Activated T-cell treated with anti-CD3 and anti-CD28 coated beads, Interleukin-2, amount 50 U/mL, for 72 hours (primary cell): ENCODE results near the gene EHD4. TPM values are rescaled to one million over a fixed set of nuclear protein-coding genes. Genes with fewer than 3 reads are reported as not detected.
A peak's percentile ranks its signal among the peaks of the same experiment; 100 is the strongest.

Experiments
- ATAC-seq, 2 donors: fragments of 150-1000 bp; cut with Tn5 transposase; replicated peaks in 1 of 2; 2 replicates each; pipeline ENCODE4 v1.10.0; 2021; ENCODE audit warnings: moderate library complexity in 2 of 2, mild to moderate bottlenecking in 1 of 2
- DNase-seq, 2 donors: peaks; one replicate each; pipeline ENCODE4 v3.0.0; 2021 to 2022; ENCODE audit warnings: mixed read lengths in 1 of 2
- H3K27ac Mint-ChIP-seq: one replicate; pipeline ENCODE4 v1.8.0; 2022; ENCODE audit warnings: mild to moderate bottlenecking, moderate library complexity, mixed read lengths
- H3K27me3 Mint-ChIP-seq: one replicate; pipeline ENCODE4 v1.8.0; 2022; ENCODE audit warnings: low read depth, mixed read lengths
- H3K36me3 Mint-ChIP-seq, 2 donors: one replicate each; pipeline ENCODE4 v1.8.0; 2022; ENCODE audit warnings: mixed read lengths in 2 of 2, mild to moderate bottlenecking in 1 of 2; ENCODE audit not compliant: insufficient read depth in 2 of 2
- H3K4me1 Mint-ChIP-seq: one replicate; pipeline ENCODE4 v1.8.0; 2022; ENCODE audit warnings: low read depth, mixed read lengths
- H3K4me3 Mint-ChIP-seq, 2 donors: one replicate each; pipeline ENCODE4 v1.8.0; 2022; ENCODE audit warnings: mild to moderate bottlenecking in 2 of 2, mixed read lengths in 2 of 2, moderate library complexity in 2 of 2
- H3K9me3 Mint-ChIP-seq, 2 donors: one replicate each; pipeline ENCODE4 v1.8.0; 2022; ENCODE audit warnings: mixed read lengths in 2 of 2
- total RNA-seq, 2 donors: library from RNA; stranded (reverse); gene quantifications; one replicate each; pipeline ENCODE4 v1.2.3, GENCODE V29; 2022

The EHD4 gene
- total RNA-seq, 2 donors from 2014 or later, result 22.6 to 32.7 TPM

GRCh38 chr15:41882689-41883483 is 89.5 kb downstream of the EHD4 start:
- Mint-ChIP-seq H3K4me1 (peaks cover 4% of the 10 kb centered on the region), H3K9me3 (no peaks in the 10 kb centered on the region), H3K4me3 (no peak overlapping the region), H3K36me3 (no peaks in the 10 kb centered on the region), H3K27me3 (peaks cover 13% of the 10 kb centered on the region), H3K27ac (no peak overlapping the region)
- ATAC-seq, result no peak
- DNase-seq, result no peak

DNA sequence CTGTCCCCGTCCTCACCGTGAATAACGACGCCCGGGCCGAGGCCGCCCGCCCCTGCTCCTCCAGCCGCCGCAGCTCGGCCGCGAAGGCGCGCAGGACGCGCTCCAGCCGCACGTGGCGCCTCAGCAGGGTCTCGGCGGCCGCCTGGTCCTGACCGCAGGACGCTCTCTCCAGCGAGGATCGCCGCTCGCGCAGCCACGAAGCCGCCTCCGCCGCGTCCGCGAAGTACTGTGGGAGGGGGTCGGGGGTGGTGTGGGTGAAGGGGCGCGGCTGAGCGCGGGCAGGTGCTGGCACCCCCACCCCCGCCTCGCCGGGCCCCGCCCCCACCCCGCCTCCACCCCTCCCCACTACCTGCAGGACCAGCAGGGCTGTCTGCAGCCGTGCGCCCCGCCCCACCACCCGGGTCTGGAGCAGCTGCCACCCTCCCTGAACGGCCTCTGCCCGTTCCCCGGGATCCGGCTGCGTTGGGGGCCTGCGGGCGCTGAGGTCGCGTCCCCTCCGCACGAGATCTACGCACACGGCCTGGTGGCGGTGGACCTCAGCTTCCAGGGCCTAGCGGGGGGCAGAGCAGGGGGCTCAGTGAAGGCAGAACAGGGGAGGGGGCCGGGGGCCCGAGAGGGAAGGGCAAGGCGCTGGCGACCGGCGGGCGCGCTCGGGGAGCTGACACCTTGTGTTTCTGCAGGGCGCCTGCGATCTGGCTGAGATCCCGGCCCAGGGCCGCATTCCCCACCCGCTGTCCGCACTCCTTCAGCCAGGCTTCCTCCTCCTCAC is 90.3 kb downstream of the EHD4 start:
- no peak overlapping the region for H3K27ac Mint-ChIP-seq
- H3K27me3 Mint-ChIP-seq, result peaks cover 13% of the 10 kb centered on the region
- H3K9me3 Mint-ChIP-seq, result no peaks in the 10 kb centered on the region
- H3K4me3 Mint-ChIP-seq, result no peak overlapping the region
- no peak for DNase-seq
- H3K36me3 Mint-ChIP-seq, result no peaks in the 10 kb centered on the region
- peaks cover 4% of the 10 kb centered on the region for H3K4me1 Mint-ChIP-seq
- ATAC-seq, result peak; percentile 30 to 32

GRCh38 chr15:41881550-41881919 is 90.8 kb downstream of the EHD4 start:
- no peak for DNase-seq
- peaks cover 4% of the 10 kb centered on the region for H3K4me1 Mint-ChIP-seq
- ATAC-seq, result no peak
- peaks cover 13% of the 10 kb centered on the region for H3K27me3 Mint-ChIP-seq
- H3K36me3 Mint-ChIP-seq, result no peaks in the 10 kb centered on the region
- H3K4me3 Mint-ChIP-seq, result peak overlapping the region in 1 of 2 donors; percentile 49
- H3K9me3 Mint-ChIP-seq, result no peaks in the 10 kb centered on the region
- no peak overlapping the region for H3K27ac Mint-ChIP-seq

GRCh38 chr15:41881086-41881485 is 91.3 kb downstream of the EHD4 start:
- ATAC-seq (no peak), DNase-seq (no peak)
- Mint-ChIP-seq H3K4me1 (peaks cover 4% of the 10 kb centered on the region), H3K27me3 (peaks cover 13% of the 10 kb centered on the region), H3K9me3 (no peaks in the 10 kb centered on the region), H3K4me3 (peak overlapping the region in 1 of 2 donors; percentile 49), H3K36me3 (no peaks in the 10 kb centered on the region), H3K27ac (no peak overlapping the region)

- ATAC-seq (no peak), DNase-seq (no peak)
- no peak overlapping the region for H3K4me3 Mint-ChIP-seq
- H3K4me1 Mint-ChIP-seq, result peaks cover 1% of the 10 kb centered on the region
- H3K27ac Mint-ChIP-seq, result no peak overlapping the region
- peaks cover 13% of the 10 kb centered on the region for H3K27me3 Mint-ChIP-seq
- H3K9me3 Mint-ChIP-seq, result no peaks in the 10 kb centered on the region
- H3K36me3 Mint-ChIP-seq, result no peaks in the 10 kb centered on the region
These were observed 92.0 kb downstream of the EHD4 start for GRCh38 chr15:41880156-41880877.

DNA sequence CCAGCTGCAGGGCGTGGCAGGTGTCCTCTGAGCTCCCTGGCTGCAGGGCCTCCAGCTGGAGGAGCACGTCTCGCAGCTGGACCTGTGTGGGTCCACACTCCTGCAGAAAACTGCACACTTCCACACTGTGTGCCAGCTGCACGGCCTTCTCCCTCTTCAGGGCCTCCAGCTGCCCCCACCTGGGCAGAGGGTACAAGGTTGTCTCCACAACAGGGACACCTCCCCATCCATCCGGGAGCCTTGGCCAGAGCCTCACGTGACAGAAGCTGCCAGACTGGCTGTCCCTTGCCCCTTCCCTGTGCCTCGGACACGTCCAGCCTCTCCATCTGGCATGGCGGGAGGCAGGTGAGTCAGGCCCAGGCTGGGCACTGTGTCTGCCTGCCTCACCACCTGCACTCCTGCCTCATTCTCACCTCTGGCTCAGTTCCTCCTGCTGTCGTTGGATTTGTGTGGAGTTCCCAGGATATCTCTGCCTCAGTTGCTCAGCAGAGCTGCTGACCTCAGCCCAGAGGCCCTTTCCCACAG is 93.0 kb downstream of the EHD4 start:
- Mint-ChIP-seq H3K4me3 (no peak overlapping the region), H3K36me3 (no peaks in the 10 kb centered on the region), H3K27ac (no peak overlapping the region), H3K9me3 (no peaks in the 10 kb centered on the region), H3K4me1 (no peaks in the 10 kb centered on the region), H3K27me3 (peaks cover 13% of the 10 kb centered on the region)
- no peak for DNase-seq
- ATAC-seq, result no peak

DNA sequence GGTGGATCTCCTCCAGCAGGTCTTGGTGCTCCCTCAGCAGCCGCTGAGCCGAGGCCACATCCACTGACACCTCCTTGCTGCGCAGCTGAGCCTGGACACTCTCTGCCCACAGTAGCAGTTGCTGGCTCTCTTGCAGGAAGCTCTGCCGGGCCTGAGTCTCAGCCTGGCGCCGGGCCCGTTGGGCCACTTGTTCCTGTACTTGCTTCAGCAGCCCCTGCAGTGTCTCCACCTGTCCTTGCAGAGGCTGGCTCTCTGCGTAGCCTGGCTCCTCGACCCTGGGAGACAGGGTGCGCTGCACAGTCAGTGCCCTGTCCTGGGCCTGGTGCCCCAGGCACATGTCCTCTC is 94.0 kb downstream of the EHD4 start:
- H3K36me3 Mint-ChIP-seq, result no peaks in the 10 kb centered on the region
- ATAC-seq (no peak), DNase-seq (no peak)
- H3K4me3 Mint-ChIP-seq, result no peak overlapping the region
- H3K9me3 Mint-ChIP-seq, result no peaks in the 10 kb centered on the region
- no peak overlapping the region for H3K27ac Mint-ChIP-seq
- H3K27me3 Mint-ChIP-seq, result peaks cover 13% of the 10 kb centered on the region
- no peaks in the 10 kb centered on the region for H3K4me1 Mint-ChIP-seq

GRCh38 chr15:41877631-41878354 is 94.6 kb downstream of the EHD4 start:
- no peaks in the 10 kb centered on the region for H3K4me1 Mint-ChIP-seq
- no peaks in the 10 kb centered on the region for H3K36me3 Mint-ChIP-seq

DNA sequence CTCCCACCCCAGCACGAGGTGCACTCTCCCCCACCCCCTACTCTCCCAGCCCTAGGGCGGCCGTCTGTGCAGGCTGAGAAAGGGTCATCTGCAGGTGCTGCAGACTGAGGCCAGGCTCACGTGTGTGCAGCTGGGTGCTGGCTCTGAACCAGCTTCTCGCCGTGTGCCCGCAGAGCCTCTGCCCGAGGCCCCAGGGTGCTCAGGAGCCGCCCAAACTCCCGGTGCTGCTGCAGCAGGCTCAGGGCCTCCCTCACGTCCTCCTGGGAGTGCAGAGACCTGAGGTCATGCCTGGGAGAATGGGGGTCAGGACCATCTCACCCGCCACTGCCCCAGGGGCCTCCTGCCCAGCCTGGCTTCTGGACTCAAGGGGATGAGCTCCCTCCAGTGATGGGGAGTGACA is 95.7 kb downstream of the EHD4 start:
- H3K27me3 Mint-ChIP-seq, result peaks cover 13% of the 10 kb centered on the region
- no peaks in the 10 kb centered on the region for H3K9me3 Mint-ChIP-seq
- H3K4me1 Mint-ChIP-seq, result no peaks in the 10 kb centered on the region
- no peak for DNase-seq
- no peaks in the 10 kb centered on the region for H3K36me3 Mint-ChIP-seq
- no peak overlapping the region for H3K4me3 Mint-ChIP-seq
- ATAC-seq, result no peak
- H3K27ac Mint-ChIP-seq, result no peak overlapping the region

More at GRCh38 chr15:41877631-41878354, 94.6 kb downstream of the EHD4 start:
- DNase-seq (no peak), ATAC-seq (no peak)
- Mint-ChIP-seq H3K27ac (no peak overlapping the region), H3K9me3 (no peaks in the 10 kb centered on the region), H3K4me3 (no peak overlapping the region), H3K27me3 (peaks cover 13% of the 10 kb centered on the region)

- H3K27me3 Mint-ChIP-seq, result peaks cover 7% of the 10 kb centered on the region
- DNase-seq (no peak), ATAC-seq (no peak)
- H3K4me1 Mint-ChIP-seq, result peaks cover 4% of the 10 kb centered on the region
- H3K9me3 Mint-ChIP-seq, result no peaks in the 10 kb centered on the region
- no peak overlapping the region for H3K4me3 Mint-ChIP-seq
- H3K36me3 Mint-ChIP-seq, result no peaks in the 10 kb centered on the region
- H3K27ac Mint-ChIP-seq, result no peak overlapping the region
These were observed 96.3 kb downstream of the EHD4 start for GRCh38 chr15:41876007-41876406.

- H3K4me1 Mint-ChIP-seq, result peaks cover 11% of the 10 kb centered on the region
- H3K9me3 Mint-ChIP-seq, result no peaks in the 10 kb centered on the region
- no peaks in the 10 kb centered on the region for H3K27me3 Mint-ChIP-seq
- H3K4me3 Mint-ChIP-seq, result no peak overlapping the region
- DNase-seq (no peak), ATAC-seq (no peak)
- no peaks in the 10 kb centered on the region for H3K36me3 Mint-ChIP-seq
- no peak overlapping the region for H3K27ac Mint-ChIP-seq
These were observed 97.6 kb downstream of the EHD4 start for GRCh38 chr15:41874736-41875135.

DNA sequence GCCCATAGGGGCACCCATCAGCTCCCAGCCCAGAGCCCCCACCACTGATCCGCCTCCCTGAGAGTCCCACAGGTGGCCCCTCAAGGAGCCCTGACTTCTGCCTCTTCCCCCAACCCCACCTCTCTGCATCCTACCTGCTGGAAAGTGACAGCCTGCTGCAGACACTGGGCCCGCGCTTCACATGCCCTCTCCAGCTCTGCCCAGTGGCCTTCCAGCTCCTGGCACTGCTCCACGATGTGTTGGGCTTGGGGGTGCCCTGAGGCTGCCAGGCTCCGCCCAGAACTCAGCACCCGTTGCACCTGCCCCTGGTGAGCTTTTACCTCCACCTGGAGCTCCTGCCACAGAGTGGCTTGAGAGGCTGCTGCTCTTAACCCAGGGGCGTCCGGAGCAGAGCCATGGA is 98.6 kb downstream of the EHD4 start:
- no peak overlapping the region for H3K4me3 Mint-ChIP-seq
- DNase-seq, result no peak
- H3K9me3 Mint-ChIP-seq, result no peaks in the 10 kb centered on the region
- H3K4me1 Mint-ChIP-seq, result peaks cover 11% of the 10 kb centered on the region
- H3K27me3 Mint-ChIP-seq, result no peaks in the 10 kb centered on the region
- no peak for ATAC-seq
- no peak overlapping the region for H3K27ac Mint-ChIP-seq
- H3K36me3 Mint-ChIP-seq, result no peaks in the 10 kb centered on the region
